OCI-LY3 (cell line): ENCODE measurements around the gene NR0B2.
"Not testable (repeated sequence)": the region's sequence is repeated elsewhere in the genome, so short reads cannot be mapped to it uniquely, and the experiment has no call there.

Experiments
- H2AFZ ChIP-seq: fragments of 200-600, 300-600 bp; shearing (Covaris generic); 2 replicates; pipeline ENCODE4 v1.6.0; 2014; ENCODE audit warnings: antibody characterized with exemption, low read depth, low read length
- H3K27ac ChIP-seq: fragments of 200-600, 300-600 bp; sonication (generic); 2 replicates; pipeline ENCODE4 v1.5.1; 2014; ENCODE audit warnings: mild to moderate bottlenecking, low read length, moderate library complexity, mixed read lengths
- H3K27me3 ChIP-seq: fragments of 200-600, 300-600 bp; sonication (generic); 2 replicates; pipeline ENCODE4 v1.6.1; 2014; ENCODE audit warnings: low read depth, low read length, mixed read lengths
- H3K36me3 ChIP-seq: fragments of 200-600, 300-600 bp; sonication (generic); replicated peaks from 2 replicates; pipeline ENCODE3; 2014; ENCODE audit warnings: low read depth, low read length, mixed read lengths
- H3K4me1 ChIP-seq: fragments of 300-600, 200-600 bp; sonication (generic); 2 replicates; pipeline ENCODE4 v1.6.1; 2014; ENCODE audit warnings: low read length, mixed read lengths
- H3K4me2 ChIP-seq: fragments of 200-600, 300-600 bp; sonication (generic); 2 replicates; pipeline ENCODE4 v1.6.1; 2014; ENCODE audit warnings: low read length, mixed read lengths
- H3K4me3 ChIP-seq: fragments of 300-600, 200-600 bp; sonication (generic); 2 replicates; pipeline ENCODE4 v1.5.1; 2014; ENCODE audit warnings: antibody characterized with exemption, mild to moderate bottlenecking, low read length, moderate library complexity
- H3K79me2 ChIP-seq: fragments of 300-600, 200-600 bp; shearing (Covaris generic); 2 replicates; pipeline ENCODE4 v1.6.1; 2014; ENCODE audit warnings: mild to moderate bottlenecking, low read length, mixed read lengths
- H3K9ac ChIP-seq: fragments of 300-600, 200-600 bp; shearing (Covaris generic); 2 replicates; pipeline ENCODE4 v1.6.0; 2014; ENCODE audit warnings: mild to moderate bottlenecking, low read length, moderate library complexity
- H3K9me3 ChIP-seq: fragments of 200-600, 300-600 bp; shearing (Covaris generic); 2 replicates; pipeline ENCODE4 v1.6.1; 2014; ENCODE audit warnings: low read length, mixed read lengths; ENCODE audit not compliant: insufficient read depth
- H4K20me1 ChIP-seq: fragments of 200-600, 300-600 bp; sonication (generic); 2 replicates; pipeline ENCODE4 v1.6.1; 2016; ENCODE audit warnings: low read length, mixed read lengths; ENCODE audit not compliant: insufficient read depth
- EZH2phosphoT487 ChIP-seq: fragments of 200-600 bp; shearing (Covaris generic); IDR thresholded peaks from 2 replicates; pipeline ENCODE4 v1.6.1; 2018; ENCODE audit warnings: antibody characterized with exemption, mixed run types, low read depth
- TF ChIP-seq, protein P1 (sequence below): fragments of 200-600, 300-600 bp; sonication (generic); IDR thresholded peaks from 2 replicates; pipeline ENCODE4 v1.5.1; 2014; ENCODE audit warnings: antibody characterized with exemption, low read length, low read depth

NR0B2 gene

DNA sequence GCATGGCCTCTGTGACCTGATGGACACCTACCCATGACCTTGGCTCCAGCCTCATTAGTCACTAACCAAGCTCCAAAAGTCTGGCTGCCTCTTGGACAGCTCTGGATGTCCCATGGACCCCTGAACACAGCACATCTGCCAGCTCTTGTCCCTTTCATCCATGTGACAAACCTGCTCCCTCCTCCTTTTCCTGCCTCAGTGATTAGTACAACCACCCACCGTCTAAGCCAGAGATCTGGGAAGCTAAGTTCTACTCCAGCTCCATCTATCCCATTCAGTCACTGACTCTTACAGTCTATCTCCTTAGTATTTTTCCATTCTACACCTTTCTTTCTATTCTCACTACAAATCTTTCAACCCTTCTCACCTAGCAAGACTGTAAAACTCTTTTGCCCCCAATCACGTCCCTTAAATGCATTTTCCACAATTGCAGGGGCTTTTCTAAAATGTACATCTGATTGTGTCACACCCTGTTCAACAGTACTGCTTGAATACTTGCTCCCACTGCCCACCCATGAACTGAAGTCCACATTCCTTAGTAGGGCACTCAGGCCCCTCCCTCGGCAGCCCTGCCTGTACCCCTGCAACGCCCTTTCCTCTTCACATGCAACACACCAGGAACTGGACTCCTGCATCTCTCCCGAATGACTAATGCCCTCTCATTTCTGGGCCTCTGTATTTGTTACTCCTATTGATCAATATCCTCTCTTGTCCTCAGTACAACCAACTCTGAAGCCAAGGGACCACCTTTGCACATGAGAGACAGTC lies 30.9 kb downstream of the NR0B2 start:
- Histone ChIP-seq H3K27ac (no peak overlapping the region), H3K4me2 (no peak overlapping the region), H3K36me3 (peaks cover 21% of the 10 kb centered on the region), H3K79me2 (no peaks in the 10 kb centered on the region), H3K9ac (no peak overlapping the region), H3K9me3 (no peaks in the 10 kb centered on the region), H3K27me3 (no peaks in the 10 kb centered on the region), H3K4me1 (no peaks in the 10 kb centered on the region), H2AFZ (no peak overlapping the region), H3K4me3 (no peak overlapping the region), H4K20me1 (no peaks in the 10 kb centered on the region)
- TF ChIP-seq, protein P1, sequence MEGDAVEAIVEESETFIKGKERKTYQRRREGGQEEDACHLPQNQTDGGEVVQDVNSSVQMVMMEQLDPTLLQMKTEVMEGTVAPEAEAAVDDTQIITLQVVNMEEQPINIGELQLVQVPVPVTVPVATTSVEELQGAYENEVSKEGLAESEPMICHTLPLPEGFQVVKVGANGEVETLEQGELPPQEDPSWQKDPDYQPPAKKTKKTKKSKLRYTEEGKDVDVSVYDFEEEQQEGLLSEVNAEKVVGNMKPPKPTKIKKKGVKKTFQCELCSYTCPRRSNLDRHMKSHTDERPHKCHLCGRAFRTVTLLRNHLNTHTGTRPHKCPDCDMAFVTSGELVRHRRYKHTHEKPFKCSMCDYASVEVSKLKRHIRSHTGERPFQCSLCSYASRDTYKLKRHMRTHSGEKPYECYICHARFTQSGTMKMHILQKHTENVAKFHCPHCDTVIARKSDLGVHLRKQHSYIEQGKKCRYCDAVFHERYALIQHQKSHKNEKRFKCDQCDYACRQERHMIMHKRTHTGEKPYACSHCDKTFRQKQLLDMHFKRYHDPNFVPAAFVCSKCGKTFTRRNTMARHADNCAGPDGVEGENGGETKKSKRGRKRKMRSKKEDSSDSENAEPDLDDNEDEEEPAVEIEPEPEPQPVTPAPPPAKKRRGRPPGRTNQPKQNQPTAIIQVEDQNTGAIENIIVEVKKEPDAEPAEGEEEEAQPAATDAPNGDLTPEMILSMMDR = no peak
- no peak for TF ChIP-seq EZH2phosphoT487

DNA sequence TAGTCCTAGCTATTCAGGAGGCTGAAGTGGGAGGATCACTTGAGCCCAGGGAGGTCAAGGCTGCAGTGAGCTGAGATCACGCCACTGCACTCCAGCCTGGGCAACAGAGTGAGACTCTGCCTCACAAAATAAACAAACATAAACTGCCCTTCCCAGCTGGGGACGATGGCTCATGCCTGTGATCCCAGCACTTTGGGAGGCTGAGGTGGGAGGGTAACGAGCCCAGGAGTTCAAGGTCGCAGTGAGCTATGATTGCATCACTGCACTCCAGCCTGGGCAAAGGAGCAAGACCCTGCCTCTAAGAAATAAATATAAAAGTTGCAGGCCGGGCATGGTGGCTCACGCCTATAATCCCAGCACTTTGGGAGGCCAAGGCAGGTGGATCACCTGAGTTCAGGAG lies 32.2 kb downstream of the NR0B2 start:
- not testable (repeated sequence) for H3K27ac ChIP-seq, H3K9me3 ChIP-seq, H3K79me2 ChIP-seq, H4K20me1 ChIP-seq, H3K4me1 ChIP-seq, H3K4me2 ChIP-seq, H3K27me3 ChIP-seq, H2AFZ ChIP-seq, H3K4me3 ChIP-seq, H3K9ac ChIP-seq
- peaks cover 28% of the 10 kb centered on the region for H3K36me3 ChIP-seq

DNA sequence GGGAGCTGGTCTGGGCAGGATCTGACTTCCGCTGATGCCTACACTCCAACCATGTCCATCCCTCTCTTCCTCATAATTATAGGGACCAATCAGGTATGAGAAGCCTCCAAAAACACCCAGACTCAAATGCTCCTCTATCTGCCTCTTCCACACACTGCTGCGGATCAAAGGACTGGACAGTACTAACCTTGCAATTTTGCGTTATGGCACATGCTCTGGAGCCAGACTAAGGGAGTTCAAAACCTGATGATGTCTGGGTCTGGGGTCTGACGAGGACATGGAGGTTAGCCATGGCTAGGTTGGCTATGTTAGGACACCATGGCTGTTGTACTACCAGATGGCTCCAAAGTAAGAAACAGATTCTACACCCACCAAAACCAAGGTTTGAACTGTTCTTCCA lies 34.0 kb downstream of the NR0B2 start:
- Histone ChIP-seq H2AFZ (no peak overlapping the region), H4K20me1 (no peaks in the 10 kb centered on the region), H3K4me3 (no peak overlapping the region), H3K36me3 (peaks cover 24% of the 10 kb centered on the region), H3K27me3 (no peaks in the 10 kb centered on the region), H3K9ac (no peak overlapping the region), H3K27ac (no peak overlapping the region), H3K4me2 (no peak overlapping the region), H3K9me3 (no peaks in the 10 kb centered on the region), H3K4me1 (0 out of 2 replicates have a peak, but pooled peaks cover 4% of the 10 kb centered on the region), H3K79me2 (no peaks in the 10 kb centered on the region)
- TF ChIP-seq EZH2phosphoT487 = no peak
- TF ChIP-seq, protein P1 = no peak

DNA sequence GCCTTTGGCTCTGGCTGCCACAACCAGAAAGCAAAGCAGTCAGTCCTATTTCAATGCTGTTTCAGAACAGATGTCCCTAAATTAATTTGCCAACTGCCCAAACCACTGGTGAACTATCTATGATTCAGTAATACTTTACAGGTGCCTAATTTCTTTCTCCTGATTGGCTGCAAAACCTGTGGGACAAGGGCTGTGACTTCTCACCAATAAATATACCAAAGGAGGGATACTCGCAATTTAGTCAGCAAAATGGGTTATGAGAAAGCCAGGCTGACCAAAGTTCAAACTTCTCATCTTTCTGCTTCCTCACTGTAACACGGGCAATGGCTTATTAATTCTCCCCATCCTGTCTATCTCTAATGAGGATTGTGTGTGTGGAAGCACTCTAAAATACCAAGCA lies 36.4 kb downstream of the NR0B2 start:
- peaks cover 14% of the 10 kb centered on the region for H3K36me3 ChIP-seq
- no peaks in the 10 kb centered on the region for H3K27me3 ChIP-seq
- no peak overlapping the region for H3K27ac ChIP-seq
- H3K4me3 ChIP-seq = no peak overlapping the region
- H3K79me2 ChIP-seq = no peaks in the 10 kb centered on the region
- no peaks in the 10 kb centered on the region for H3K9me3 ChIP-seq
- H3K4me1 ChIP-seq = 0 out of 2 replicates have a peak, but pooled peaks cover 4% of the 10 kb centered on the region
- H3K9ac ChIP-seq = no peak overlapping the region
- no peaks in the 10 kb centered on the region for H4K20me1 ChIP-seq
- no peak overlapping the region for H3K4me2 ChIP-seq
- TF ChIP-seq, protein P1 = no peak
- no peak for TF ChIP-seq EZH2phosphoT487
- no peak overlapping the region for H2AFZ ChIP-seq
